HepG2 (cell line): ENCODE data around the gene P4HB. TPM values are rescaled to one million over a fixed set of nuclear protein-coding genes. Genes with fewer than 3 reads are reported as not detected.

Experiments
- AGO2 ChIP-seq: fragments of 200-400 bp; formaldehyde crosslinking; optimal IDR thresholded peaks from 2 replicates; pipeline ENCODE3; 2017; ENCODE audit warnings: mild to moderate bottlenecking, low read depth, low read length, moderate library complexity
- CBFB ChIP-seq: sonication (generic); formaldehyde crosslinking; IDR thresholded peaks from 2 replicates; pipeline ENCODE4 v1.4.0; 2020; ENCODE audit warnings: missing genetic modification reagents
- DNMT3B ChIP-seq: conservative IDR thresholded peaks from 2 replicates; pipeline ENCODE4 v1.6.1; 2016; ENCODE audit warnings: missing biosample characterization, control low read depth
- HOMEZ ChIP-seq: IDR thresholded peaks from 2 replicates; pipeline ENCODE4 v1.6.1; 2016; ENCODE audit warnings: low read depth
- PATZ1 ChIP-seq: sonication (generic); formaldehyde crosslinking; IDR thresholded peaks from 2 replicates; pipeline ENCODE4 v1.4.0; 2020; ENCODE audit warnings: missing genetic modification reagents
- PLSCR1 ChIP-seq: sonication (generic); formaldehyde crosslinking; IDR thresholded peaks from 2 replicates; pipeline ENCODE4 v1.5.0; 2020; ENCODE audit warnings: missing genetic modification reagents, mild to moderate bottlenecking, borderline replicate concordance
- RARA ChIP-seq: IDR thresholded peaks from 2 replicates; pipeline ENCODE4 v1.6.1; 2016; ENCODE audit warnings: missing genetic modification reagents, missing compliant biosample characterization
- RBFOX2 ChIP-seq: fragments of 200-400 bp; formaldehyde crosslinking; IDR thresholded peaks from 2 replicates; pipeline ENCODE4 v1.6.1; 2017; ENCODE audit warnings: low read depth, mild to moderate bottlenecking, low read length
- THYN1 ChIP-seq: sonication (generic); formaldehyde crosslinking; IDR thresholded peaks from 2 replicates; pipeline ENCODE4 v1.8.1; 2023; ENCODE audit warnings: low read depth, mild to moderate bottlenecking, moderate library complexity, missing genetic modification reagents, borderline replicate concordance
- TMF1 ChIP-seq: sonication (generic); formaldehyde crosslinking; IDR thresholded peaks from 2 replicates; pipeline ENCODE4 v1.8.1; 2022; ENCODE audit warnings: low read depth, missing genetic modification reagents
- ZHX2 ChIP-seq, 2 experiments: sonication (generic) in 1 of 2; formaldehyde crosslinking in 1 of 2; IDR thresholded peaks; 2 replicates each; pipeline versions ENCODE4 v1.6.1 to v1.9.0; 2014 to 2022; ENCODE audit warnings: antibody characterized with exemption in 1 of 2, borderline replicate concordance in 1 of 2, inconsistent platforms in 1 of 2, low read depth in 1 of 2, missing genetic modification reagents in 1 of 2
- ZNF251 ChIP-seq: sonication (generic); formaldehyde crosslinking; IDR thresholded peaks from 2 replicates; pipeline ENCODE4 v1.9.0; 2021; ENCODE audit warnings: mild to moderate bottlenecking, missing genetic modification reagents
- ZNF703 ChIP-seq: sonication (generic); formaldehyde crosslinking; IDR thresholded peaks from 2 replicates; pipeline ENCODE4 v1.5.1; 2020; ENCODE audit warnings: missing genetic modification reagents, mild to moderate bottlenecking, moderate library complexity, borderline replicate concordance
- ZNF737 ChIP-seq: sonication (generic); formaldehyde crosslinking; IDR thresholded peaks from 2 replicates; pipeline ENCODE4 v1.5.0; 2020; ENCODE audit warnings: missing genetic modification reagents, mild to moderate bottlenecking, borderline replicate concordance
- ZNF878 ChIP-seq: sonication (generic); formaldehyde crosslinking; IDR thresholded peaks from 2 replicates; pipeline ENCODE4 v1.8.1; 2023; ENCODE audit warnings: mild to moderate bottlenecking, missing genetic modification reagents, moderate library complexity
- ZSCAN9 ChIP-seq: IDR thresholded peaks from 2 replicates; pipeline ENCODE4 v1.6.1; 2016; ENCODE audit warnings: borderline replicate concordance
- polyA plus RNA-seq, 8 experiments: library from polyadenylated mRNA; depleted of rRNA in 3 of 8; stranded (reverse) in 7 of 8; unstranded in 1 of 8; fragments of >200 nt; fragmentation: Illumina TruSeq in 4 of 8; extraction: Trizol in 4 of 8; gene quantifications; 2 replicates each; pipeline versions ENCODE4 v1.2.1 to v1.2.3, GENCODE V29; 2011 to 2016; ENCODE audit warnings: low read depth in 4 of 8, missing spikeins in 1 of 8, mixed read lengths in 1 of 8; ENCODE audit not compliant: insufficient read depth in 1 of 8
- total RNA-seq, 5 experiments: library from RNA; depleted of rRNA; stranded (reverse); fragments of >200 nt; fragmentation: Illumina TruSeq; extraction: Trizol; gene quantifications; 2 replicates each; pipeline ENCODE4 v1.2.3, GENCODE V29; 2016; ENCODE audit warnings: low read depth in 1 of 5
- TF ChIP-seq, protein P1 (sequence below): sonication (generic); formaldehyde crosslinking; IDR thresholded peaks from 2 replicates; pipeline ENCODE4 v1.8.1; 2023; ENCODE audit warnings: mild to moderate bottlenecking, missing genetic modification reagents

P4HB gene
- total and polyA plus RNA-seq, 2 of the 13 experiments (the other 11 are each of a cell fraction or from before 2014, with no cell fraction given), result 185 to 782 TPM

DNA sequence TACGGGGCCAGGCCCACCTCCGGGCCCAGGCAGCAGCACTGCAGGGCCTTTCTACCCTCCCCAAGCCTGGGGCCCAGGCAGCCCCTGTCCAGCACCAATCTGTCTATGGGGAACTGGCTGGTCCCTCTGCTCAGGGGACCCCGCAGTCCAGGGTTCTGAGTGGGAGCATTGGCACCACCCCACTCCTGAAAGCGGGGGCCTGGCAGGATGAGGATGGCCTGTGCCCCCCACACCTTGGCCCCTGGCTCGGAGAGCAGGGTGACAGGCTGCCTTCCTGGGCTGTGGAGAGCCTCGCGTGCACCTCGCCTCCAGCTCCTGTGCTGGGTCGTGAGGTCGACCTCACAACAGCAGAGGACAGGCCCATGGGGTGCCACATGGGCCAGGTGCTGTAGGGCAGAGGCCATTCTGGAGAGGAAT, 43.1 kb upstream of the P4HB start (continued):
- TF ChIP-seq ZHX2 (IDR thresholded peaks at IDR 0.05; ENCODE audit: low read depth), result no peak
- TF ChIP-seq ZHX2 (CRISPR knock-in tag; IDR thresholded peaks at IDR 0.05; ENCODE audit: borderline replicate concordance), result no peak
- TF ChIP-seq ZNF737 (CRISPR knock-in tag), result no peak
- TF ChIP-seq PLSCR1 (CRISPR knock-in tag), result no peak
- TF ChIP-seq ZNF878 (CRISPR knock-in tag), result no peak
- peak; percentile 13; the same call in 1 of the 2 replicates for TF ChIP-seq RBFOX2
- TF ChIP-seq HOMEZ, result no peak
- TF ChIP-seq ZNF703 (CRISPR knock-in tag), result 0 out of 2 replicates have a peak, but pooled peaks have one; percentile 44
- 0 out of 2 replicates have a peak, but pooled peaks have one; percentile 15 for TF ChIP-seq PATZ1 (CRISPR knock-in tag)
- TF ChIP-seq RARA, result no peak
- TF ChIP-seq TMF1 (CRISPR knock-in tag), result 0 out of 2 replicates have a peak, but pooled peaks have one; percentile 11
- TF ChIP-seq ZNF251, result no peak
- no peak for TF ChIP-seq CBFB
- TF ChIP-seq, protein P1, sequence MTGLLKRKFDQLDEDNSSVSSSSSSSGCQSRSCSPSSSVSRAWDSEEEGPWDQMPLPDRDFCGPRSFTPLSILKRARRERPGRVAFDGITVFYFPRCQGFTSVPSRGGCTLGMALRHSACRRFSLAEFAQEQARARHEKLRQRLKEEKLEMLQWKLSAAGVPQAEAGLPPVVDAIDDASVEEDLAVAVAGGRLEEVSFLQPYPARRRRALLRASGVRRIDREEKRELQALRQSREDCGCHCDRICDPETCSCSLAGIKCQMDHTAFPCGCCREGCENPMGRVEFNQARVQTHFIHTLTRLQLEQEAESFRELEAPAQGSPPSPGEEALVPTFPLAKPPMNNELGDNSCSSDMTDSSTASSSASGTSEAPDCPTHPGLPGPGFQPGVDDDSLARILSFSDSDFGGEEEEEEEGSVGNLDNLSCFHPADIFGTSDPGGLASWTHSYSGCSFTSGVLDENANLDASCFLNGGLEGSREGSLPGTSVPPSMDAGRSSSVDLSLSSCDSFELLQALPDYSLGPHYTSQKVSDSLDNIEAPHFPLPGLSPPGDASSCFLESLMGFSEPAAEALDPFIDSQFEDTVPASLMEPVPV, result 0 out of 2 replicates have a peak, but pooled peaks have one; percentile 67
- no peak for TF ChIP-seq ZSCAN9 (CRISPR knock-in tag)
- no peak for TF ChIP-seq DNMT3B (CRISPR knock-in tag)
- TF ChIP-seq AGO2, result peak; percentile 80
- TF ChIP-seq THYN1 (CRISPR knock-in tag), result no peak
